HEK293 (cell line): ENCODE measurements around the gene VPS18.

Source experiments
- KLF1 ChIP-seq: fragments of 450-650 bp; formaldehyde crosslinking; IDR thresholded peaks from 2 replicates; pipeline ENCODE4 v1.5.1; 2016; ENCODE audit warnings: missing biosample characterization, missing genetic modification characterization
- PRDM1 ChIP-seq: fragments of 450-650 bp; formaldehyde crosslinking; IDR thresholded peaks from 2 replicates; pipeline ENCODE4; 2016; ENCODE audit warnings: missing biosample characterization, missing genetic modification characterization
- SCRT1 ChIP-seq: fragments of 450-650 bp; formaldehyde crosslinking; IDR thresholded peaks from 2 replicates; pipeline ENCODE4 v1.5.1; 2016; ENCODE audit warnings: missing biosample characterization, missing genetic modification characterization, borderline replicate concordance
- SETDB1 ChIP-seq: IDR thresholded peaks from one replicate; pipeline ENCODE4 v1.6.1; 2017; ENCODE audit warnings: mild to moderate bottlenecking, low read length, moderate library complexity, mixed read lengths; ENCODE audit not compliant: insufficient read length
- ZNF114 ChIP-seq: fragments of 450-650 bp; formaldehyde crosslinking; IDR thresholded peaks from 2 replicates; pipeline ENCODE4 v1.5.0; 2017; ENCODE audit warnings: missing biosample characterization, missing genetic modification characterization
- ZNF121 ChIP-seq: fragments of 450-650 bp; formaldehyde crosslinking; IDR thresholded peaks from 2 replicates; pipeline ENCODE4 v1.5.1; 2016; ENCODE audit warnings: missing biosample characterization, missing genetic modification characterization
- ZNF23 ChIP-seq: fragments of 450-650 bp; formaldehyde crosslinking; IDR thresholded peaks from 2 replicates; pipeline ENCODE4 v1.5.1; 2016; ENCODE audit warnings: missing biosample characterization, missing genetic modification characterization, borderline replicate concordance
- ZNF335 ChIP-seq: fragments of 450-650 bp; formaldehyde crosslinking; conservative IDR thresholded peaks from 2 replicates; pipeline ENCODE4 v1.5.1; 2016; ENCODE audit warnings: missing biosample characterization, missing genetic modification characterization
- ZNF366 ChIP-seq: fragments of 450-650 bp; formaldehyde crosslinking; conservative IDR thresholded peaks from 2 replicates; pipeline ENCODE4 v1.5.1; 2016; ENCODE audit warnings: missing biosample characterization, missing genetic modification characterization
- ZNF426 ChIP-seq: fragments of 450-650 bp; formaldehyde crosslinking; IDR thresholded peaks from 2 replicates; pipeline ENCODE4 v1.5.1; 2017; ENCODE audit warnings: missing biosample characterization, missing genetic modification characterization, mild to moderate bottlenecking, inconsistent platforms, moderate library complexity
- ZNF433 ChIP-seq: fragments of 450-650 bp; formaldehyde crosslinking; IDR thresholded peaks from 2 replicates; pipeline ENCODE4 v1.5.1; 2016; ENCODE audit warnings: missing biosample characterization, missing genetic modification characterization, low read depth
- ZNF530 ChIP-seq: fragments of 450-650 bp; formaldehyde crosslinking; IDR thresholded peaks from 2 replicates; pipeline ENCODE4 v1.5.1; 2016; ENCODE audit warnings: low read depth, missing biosample characterization, missing genetic modification characterization
- ZNF544 ChIP-seq: fragments of 450-650 bp; formaldehyde crosslinking; IDR thresholded peaks from 2 replicates; pipeline ENCODE4 v1.5.0; 2017; ENCODE audit warnings: missing biosample characterization, missing genetic modification characterization
- ZNF549 ChIP-seq: fragments of 450-650 bp; IDR thresholded peaks from 2 replicates; pipeline ENCODE4 v1.5.1; 2018; ENCODE audit warnings: missing biosample characterization, missing genetic modification characterization, mild to moderate bottlenecking, inconsistent platforms, moderate library complexity
- ZNF585B ChIP-seq: fragments of 450-650 bp; formaldehyde crosslinking; IDR thresholded peaks from 2 replicates; pipeline ENCODE4 v1.5.1; 2016; ENCODE audit warnings: missing biosample characterization, missing genetic modification characterization
- ZNF776 ChIP-seq: fragments of 450-650 bp; formaldehyde crosslinking; IDR thresholded peaks from 2 replicates; pipeline ENCODE4 v1.5.0; 2017; ENCODE audit warnings: missing biosample characterization, missing genetic modification characterization, borderline replicate concordance
- ZNF791 ChIP-seq: fragments of 450-650 bp; formaldehyde crosslinking; IDR thresholded peaks from 2 replicates; pipeline ENCODE4 v1.5.1; 2016; ENCODE audit warnings: missing biosample characterization, missing genetic modification characterization
- TF ChIP-seq, protein P1 (sequence below): fragments of 450-650 bp; formaldehyde crosslinking; IDR thresholded peaks from 2 replicates; pipeline ENCODE4 v1.5.1; 2016; ENCODE audit warnings: missing biosample characterization, missing genetic modification characterization
- TF ChIP-seq, protein P2 (sequence below): fragments of 450-650 bp; formaldehyde crosslinking; IDR thresholded peaks from 2 replicates; pipeline ENCODE4 v1.5.1; 2016; ENCODE audit warnings: missing biosample characterization, missing genetic modification characterization
- TF ChIP-seq, protein P3 (sequence below): fragments of 450-650 bp; formaldehyde crosslinking; IDR thresholded peaks from 2 replicates; pipeline ENCODE4 v1.5.1; 2017; ENCODE audit warnings: missing biosample characterization, missing genetic modification characterization
- TF ChIP-seq, protein P4 (sequence below): fragments of 450-650 bp; formaldehyde crosslinking; IDR thresholded peaks from 2 replicates; pipeline ENCODE4 v1.5.1; 2016; ENCODE audit warnings: missing biosample characterization, missing genetic modification characterization, low read depth
- TF ChIP-seq, protein P5 (sequence below): fragments of 450-650 bp; formaldehyde crosslinking; IDR thresholded peaks from 2 replicates; pipeline ENCODE4 v1.5.1; 2017; ENCODE audit warnings: missing biosample characterization, missing genetic modification characterization
- TF ChIP-seq, protein P6 (sequence below): fragments of 450-650 bp; IDR thresholded peaks from 2 replicates; pipeline ENCODE4 v1.5.1; 2018; ENCODE audit warnings: missing biosample characterization, mild to moderate bottlenecking, missing genetic modification characterization
- TF ChIP-seq, protein P7 (sequence below): fragments of 450-650 bp; formaldehyde crosslinking; IDR thresholded peaks from 2 replicates; pipeline ENCODE4 v1.5.1; 2017; ENCODE audit warnings: missing biosample characterization, missing genetic modification characterization

The VPS18 gene

DNA sequence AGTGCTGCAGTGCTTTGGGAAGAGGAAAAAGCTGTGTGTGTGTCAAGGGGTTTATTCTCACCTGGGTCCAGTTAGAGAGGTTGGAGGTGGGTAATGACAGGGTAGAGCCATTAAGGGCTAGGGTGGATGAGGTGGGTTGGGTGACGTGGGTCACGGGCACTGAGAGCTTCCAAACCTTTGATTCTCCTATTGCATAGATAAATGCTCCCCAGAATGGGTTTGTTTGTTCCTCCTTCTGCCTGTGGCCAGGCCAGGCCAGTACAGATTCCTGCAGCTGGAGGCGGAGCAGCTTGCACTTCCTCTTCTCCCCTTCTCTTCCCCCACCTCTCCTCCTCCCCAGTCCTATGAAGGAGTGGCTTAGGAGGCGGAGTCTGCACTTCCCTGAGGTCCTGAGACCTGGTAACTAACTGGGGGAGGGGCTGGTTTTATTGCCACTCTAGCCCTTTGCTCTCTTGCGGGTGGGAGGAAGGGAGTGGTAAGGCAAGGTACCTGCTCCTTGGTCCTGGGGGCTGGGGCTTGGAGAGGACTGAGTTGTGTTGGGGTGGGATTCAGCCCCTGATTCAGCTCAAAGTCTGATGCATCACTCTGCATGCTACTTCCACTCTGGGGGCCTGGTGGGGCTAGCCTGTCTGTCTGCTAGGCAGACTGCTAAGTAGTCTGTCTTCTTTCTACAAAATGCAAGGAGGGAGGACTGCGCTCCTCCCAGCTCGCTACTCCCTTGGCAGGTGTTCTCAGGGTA, 46.9 kb upstream of the VPS18 start (continued):
- TF ChIP-seq, protein P1, sequence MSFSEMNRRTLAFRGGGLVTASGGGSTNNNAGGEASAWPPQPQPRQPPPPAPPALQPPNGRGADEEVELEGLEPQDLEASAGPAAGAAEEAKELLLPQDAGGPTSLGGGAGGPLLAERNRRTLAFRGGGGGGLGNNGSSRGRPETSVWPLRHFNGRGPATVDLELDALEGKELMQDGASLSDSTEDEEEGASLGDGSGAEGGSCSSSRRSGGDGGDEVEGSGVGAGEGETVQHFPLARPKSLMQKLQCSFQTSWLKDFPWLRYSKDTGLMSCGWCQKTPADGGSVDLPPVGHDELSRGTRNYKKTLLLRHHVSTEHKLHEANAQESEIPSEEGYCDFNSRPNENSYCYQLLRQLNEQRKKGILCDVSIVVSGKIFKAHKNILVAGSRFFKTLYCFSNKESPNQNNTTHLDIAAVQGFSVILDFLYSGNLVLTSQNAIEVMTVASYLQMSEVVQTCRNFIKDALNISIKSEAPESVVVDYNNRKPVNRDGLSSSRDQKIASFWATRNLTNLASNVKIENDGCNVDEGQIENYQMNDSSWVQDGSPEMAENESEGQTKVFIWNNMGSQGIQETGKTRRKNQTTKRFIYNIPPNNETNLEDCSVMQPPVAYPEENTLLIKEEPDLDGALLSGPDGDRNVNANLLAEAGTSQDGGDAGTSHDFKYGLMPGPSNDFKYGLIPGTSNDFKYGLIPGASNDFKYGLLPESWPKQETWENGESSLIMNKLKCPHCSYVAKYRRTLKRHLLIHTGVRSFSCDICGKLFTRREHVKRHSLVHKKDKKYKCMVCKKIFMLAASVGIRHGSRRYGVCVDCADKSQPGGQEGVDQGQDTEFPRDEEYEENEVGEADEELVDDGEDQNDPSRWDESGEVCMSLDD (tag by site-specific recombination) = no peak
- no peak for TF ChIP-seq ZNF23 (tag by site-specific recombination)
- TF ChIP-seq, protein P2, sequence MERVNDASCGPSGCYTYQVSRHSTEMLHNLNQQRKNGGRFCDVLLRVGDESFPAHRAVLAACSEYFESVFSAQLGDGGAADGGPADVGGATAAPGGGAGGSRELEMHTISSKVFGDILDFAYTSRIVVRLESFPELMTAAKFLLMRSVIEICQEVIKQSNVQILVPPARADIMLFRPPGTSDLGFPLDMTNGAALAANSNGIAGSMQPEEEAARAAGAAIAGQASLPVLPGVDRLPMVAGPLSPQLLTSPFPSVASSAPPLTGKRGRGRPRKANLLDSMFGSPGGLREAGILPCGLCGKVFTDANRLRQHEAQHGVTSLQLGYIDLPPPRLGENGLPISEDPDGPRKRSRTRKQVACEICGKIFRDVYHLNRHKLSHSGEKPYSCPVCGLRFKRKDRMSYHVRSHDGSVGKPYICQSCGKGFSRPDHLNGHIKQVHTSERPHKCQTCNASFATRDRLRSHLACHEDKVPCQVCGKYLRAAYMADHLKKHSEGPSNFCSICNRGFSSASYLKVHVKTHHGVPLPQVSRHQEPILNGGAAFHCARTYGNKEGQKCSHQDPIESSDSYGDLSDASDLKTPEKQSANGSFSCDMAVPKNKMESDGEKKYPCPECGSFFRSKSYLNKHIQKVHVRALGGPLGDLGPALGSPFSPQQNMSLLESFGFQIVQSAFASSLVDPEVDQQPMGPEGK = peak; percentile 44; the same call in 1 of the 2 replicates
- no peak for TF ChIP-seq ZNF114 (tag by site-specific recombination)
- no peak for TF ChIP-seq ZNF549 (tag by site-specific recombination)
- TF ChIP-seq, protein P3, sequence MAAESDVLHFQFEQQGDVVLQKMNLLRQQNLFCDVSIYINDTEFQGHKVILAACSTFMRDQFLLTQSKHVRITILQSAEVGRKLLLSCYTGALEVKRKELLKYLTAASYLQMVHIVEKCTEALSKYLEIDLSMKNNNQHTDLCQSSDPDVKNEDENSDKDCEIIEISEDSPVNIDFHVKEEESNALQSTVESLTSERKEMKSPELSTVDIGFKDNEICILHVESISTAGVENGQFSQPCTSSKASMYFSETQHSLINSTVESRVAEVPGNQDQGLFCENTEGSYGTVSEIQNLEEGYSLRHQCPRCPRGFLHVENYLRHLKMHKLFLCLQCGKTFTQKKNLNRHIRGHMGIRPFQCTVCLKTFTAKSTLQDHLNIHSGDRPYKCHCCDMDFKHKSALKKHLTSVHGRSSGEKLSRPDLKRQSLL (tag by site-specific recombination) = no peak
- TF ChIP-seq ZNF121 (tag by site-specific recombination) = no peak
- no peak for TF ChIP-seq ZNF433 (tag by site-specific recombination)
- TF ChIP-seq, protein P4, sequence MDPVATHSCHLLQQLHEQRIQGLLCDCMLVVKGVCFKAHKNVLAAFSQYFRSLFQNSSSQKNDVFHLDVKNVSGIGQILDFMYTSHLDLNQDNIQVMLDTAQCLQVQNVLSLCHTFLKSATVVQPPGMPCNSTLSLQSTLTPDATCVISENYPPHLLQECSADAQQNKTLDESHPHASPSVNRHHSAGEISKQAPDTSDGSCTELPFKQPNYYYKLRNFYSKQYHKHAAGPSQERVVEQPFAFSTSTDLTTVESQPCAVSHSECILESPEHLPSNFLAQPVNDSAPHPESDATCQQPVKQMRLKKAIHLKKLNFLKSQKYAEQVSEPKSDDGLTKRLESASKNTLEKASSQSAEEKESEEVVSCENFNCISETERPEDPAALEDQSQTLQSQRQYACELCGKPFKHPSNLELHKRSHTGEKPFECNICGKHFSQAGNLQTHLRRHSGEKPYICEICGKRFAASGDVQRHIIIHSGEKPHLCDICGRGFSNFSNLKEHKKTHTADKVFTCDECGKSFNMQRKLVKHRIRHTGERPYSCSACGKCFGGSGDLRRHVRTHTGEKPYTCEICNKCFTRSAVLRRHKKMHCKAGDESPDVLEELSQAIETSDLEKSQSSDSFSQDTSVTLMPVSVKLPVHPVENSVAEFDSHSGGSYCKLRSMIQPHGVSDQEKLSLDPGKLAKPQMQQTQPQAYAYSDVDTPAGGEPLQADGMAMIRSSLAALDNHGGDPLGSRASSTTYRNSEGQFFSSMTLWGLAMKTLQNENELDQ (tag by site-specific recombination) = no peak
- TF ChIP-seq ZNF530 = no peak
- TF ChIP-seq ZNF585B (tag by site-specific recombination) = no peak
- TF ChIP-seq PRDM1 = no peak
- no peak for TF ChIP-seq ZNF544
- TF ChIP-seq ZNF335 (tag by site-specific recombination) = 0 out of 2 replicates have a peak, but pooled peaks have one; percentile 24
- TF ChIP-seq SETDB1 = no peak
- TF ChIP-seq, protein P5, sequence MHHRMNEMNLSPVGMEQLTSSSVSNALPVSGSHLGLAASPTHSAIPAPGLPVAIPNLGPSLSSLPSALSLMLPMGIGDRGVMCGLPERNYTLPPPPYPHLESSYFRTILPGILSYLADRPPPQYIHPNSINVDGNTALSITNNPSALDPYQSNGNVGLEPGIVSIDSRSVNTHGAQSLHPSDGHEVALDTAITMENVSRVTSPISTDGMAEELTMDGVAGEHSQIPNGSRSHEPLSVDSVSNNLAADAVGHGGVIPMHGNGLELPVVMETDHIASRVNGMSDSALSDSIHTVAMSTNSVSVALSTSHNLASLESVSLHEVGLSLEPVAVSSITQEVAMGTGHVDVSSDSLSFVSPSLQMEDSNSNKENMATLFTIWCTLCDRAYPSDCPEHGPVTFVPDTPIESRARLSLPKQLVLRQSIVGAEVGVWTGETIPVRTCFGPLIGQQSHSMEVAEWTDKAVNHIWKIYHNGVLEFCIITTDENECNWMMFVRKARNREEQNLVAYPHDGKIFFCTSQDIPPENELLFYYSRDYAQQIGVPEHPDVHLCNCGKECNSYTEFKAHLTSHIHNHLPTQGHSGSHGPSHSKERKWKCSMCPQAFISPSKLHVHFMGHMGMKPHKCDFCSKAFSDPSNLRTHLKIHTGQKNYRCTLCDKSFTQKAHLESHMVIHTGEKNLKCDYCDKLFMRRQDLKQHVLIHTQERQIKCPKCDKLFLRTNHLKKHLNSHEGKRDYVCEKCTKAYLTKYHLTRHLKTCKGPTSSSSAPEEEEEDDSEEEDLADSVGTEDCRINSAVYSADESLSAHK (tag by site-specific recombination) = no peak
- TF ChIP-seq, protein P6, sequence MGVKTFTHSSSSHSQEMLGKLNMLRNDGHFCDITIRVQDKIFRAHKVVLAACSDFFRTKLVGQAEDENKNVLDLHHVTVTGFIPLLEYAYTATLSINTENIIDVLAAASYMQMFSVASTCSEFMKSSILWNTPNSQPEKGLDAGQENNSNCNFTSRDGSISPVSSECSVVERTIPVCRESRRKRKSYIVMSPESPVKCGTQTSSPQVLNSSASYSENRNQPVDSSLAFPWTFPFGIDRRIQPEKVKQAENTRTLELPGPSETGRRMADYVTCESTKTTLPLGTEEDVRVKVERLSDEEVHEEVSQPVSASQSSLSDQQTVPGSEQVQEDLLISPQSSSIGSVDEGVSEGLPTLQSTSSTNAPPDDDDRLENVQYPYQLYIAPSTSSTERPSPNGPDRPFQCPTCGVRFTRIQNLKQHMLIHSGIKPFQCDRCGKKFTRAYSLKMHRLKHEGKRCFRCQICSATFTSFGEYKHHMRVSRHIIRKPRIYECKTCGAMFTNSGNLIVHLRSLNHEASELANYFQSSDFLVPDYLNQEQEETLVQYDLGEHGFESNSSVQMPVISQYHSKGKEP (tag by site-specific recombination) = no peak
- TF ChIP-seq ZNF366 (tag by site-specific recombination) = 0 out of 2 replicates have a peak, but pooled peaks have one; percentile 31
- no peak for TF ChIP-seq ZNF776 (tag by site-specific recombination)
- TF ChIP-seq, protein P7, sequence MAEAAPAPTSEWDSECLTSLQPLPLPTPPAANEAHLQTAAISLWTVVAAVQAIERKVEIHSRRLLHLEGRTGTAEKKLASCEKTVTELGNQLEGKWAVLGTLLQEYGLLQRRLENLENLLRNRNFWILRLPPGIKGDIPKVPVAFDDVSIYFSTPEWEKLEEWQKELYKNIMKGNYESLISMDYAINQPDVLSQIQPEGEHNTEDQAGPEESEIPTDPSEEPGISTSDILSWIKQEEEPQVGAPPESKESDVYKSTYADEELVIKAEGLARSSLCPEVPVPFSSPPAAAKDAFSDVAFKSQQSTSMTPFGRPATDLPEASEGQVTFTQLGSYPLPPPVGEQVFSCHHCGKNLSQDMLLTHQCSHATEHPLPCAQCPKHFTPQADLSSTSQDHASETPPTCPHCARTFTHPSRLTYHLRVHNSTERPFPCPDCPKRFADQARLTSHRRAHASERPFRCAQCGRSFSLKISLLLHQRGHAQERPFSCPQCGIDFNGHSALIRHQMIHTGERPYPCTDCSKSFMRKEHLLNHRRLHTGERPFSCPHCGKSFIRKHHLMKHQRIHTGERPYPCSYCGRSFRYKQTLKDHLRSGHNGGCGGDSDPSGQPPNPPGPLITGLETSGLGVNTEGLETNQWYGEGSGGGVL (tag by site-specific recombination) = peak; percentile 84
- TF ChIP-seq ZNF426 = no peak
- TF ChIP-seq KLF1 (tag by site-specific recombination) = no peak
- no peak for TF ChIP-seq ZNF791
- TF ChIP-seq SCRT1 (tag by site-specific recombination) = no peak
